ENCODE measurements around the gene EEFSEC.

The EEFSEC gene

DNA sequence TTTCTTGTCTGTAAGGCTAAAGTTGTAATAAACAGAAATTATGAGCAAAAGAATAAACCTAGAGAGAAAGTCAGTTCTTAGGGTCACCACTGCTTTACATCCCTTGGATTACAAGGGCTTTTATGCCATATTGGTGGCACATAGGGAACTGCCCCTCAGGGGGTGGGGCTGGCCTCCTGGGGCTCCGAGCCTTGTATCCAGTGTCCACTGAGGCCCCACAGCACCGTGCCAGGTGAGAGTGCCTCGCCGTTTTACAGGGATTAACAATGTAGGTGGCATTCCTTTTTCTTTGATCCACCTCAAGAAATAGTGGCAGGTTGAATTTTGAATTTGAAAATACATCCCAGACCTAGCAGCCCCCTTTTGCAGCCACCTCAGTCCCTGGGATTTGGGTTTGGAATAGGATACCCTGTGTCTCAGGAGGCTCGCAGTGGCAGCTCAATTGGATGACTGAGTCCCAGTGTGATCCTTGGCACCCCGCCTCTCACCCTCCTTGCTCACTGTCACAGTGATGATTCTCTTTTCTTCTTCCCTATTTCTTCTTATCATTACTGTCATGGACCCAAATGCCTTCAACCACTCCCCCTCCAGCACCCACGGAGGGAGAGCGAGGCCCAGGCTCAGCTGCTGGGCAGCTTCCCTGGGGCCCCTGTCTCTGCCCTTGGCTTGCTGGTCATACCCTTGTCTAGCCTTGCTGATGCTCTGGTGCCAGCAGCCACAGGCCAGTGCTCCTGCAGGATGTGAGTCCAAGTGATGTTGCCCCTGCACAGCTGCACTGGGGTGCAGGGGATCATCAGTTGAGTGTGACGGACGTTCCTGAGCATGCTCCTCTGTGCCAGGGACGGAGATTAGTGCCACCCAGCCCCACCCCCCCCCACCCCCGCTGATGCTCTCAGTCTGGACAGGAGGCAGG, 175.5 kb downstream of the EEFSEC start:
- Histone ChIP-seq H4K91ac (ENCODE audit: low read depth, low read length, poor library complexity) (no peak overlapping the region), H2BK15ac (ENCODE audit: low read length) (no peak overlapping the region), H3K27ac (replicated peaks; ENCODE audit: low read length) (no peak overlapping the region), H3K79me1 (ENCODE audit: low read depth, low read length) (no peaks in the 10 kb centered on the region), H3K14ac (ENCODE audit: low read length) (no peak overlapping the region), H3K23ac (ENCODE audit: low read depth, low read length, poor library complexity) (no peak overlapping the region), H3K27me3 (ENCODE audit: control insufficient read depth in 3 of 3, insufficient read depth in 3 of 3, low read depth in 1 of 3, low read length in 3 of 3) (no peaks in the 10 kb centered on the region), H3K18ac (ENCODE audit: low read length) (no peak overlapping the region), H2BK120ac (ENCODE audit: low read depth, low read length) (no peak overlapping the region), H2BK12ac (ENCODE audit: low read length) (no peak overlapping the region), H3K9ac (ENCODE audit: low read depth, low read length, poor library complexity) (no peak overlapping the region), H2BK5ac (ENCODE audit: low read length) (no peak overlapping the region), H3K36me3 (replicated peaks in 1 of 2; ENCODE audit: control insufficient read depth in 2 of 2, insufficient read depth in 2 of 2, low read length in 2 of 2) (no peaks in the 10 kb centered on the region), H3K9me3 (replicated peaks in 1 of 2; ENCODE audit: control insufficient read depth in 2 of 2, insufficient read depth in 1 of 2, low read depth in 1 of 2, low read length in 2 of 2) (no peaks in the 10 kb centered on the region), H2AFZ (ENCODE audit: low read length) (no peak overlapping the region), H3K4me1 (ENCODE audit: control insufficient read depth in 2 of 2, insufficient read depth in 1 of 2, low read depth in 1 of 2, low read length in 2 of 2) (peaks cover 3 to 4% of the 10 kb centered on the region in 2 donors), H4K8ac (ENCODE audit: low read depth, low read length) (no peak overlapping the region), H3K4me2 (ENCODE audit: insufficient read depth, low read length, poor library complexity, severe bottlenecking) (no peak overlapping the region), H3K4ac (ENCODE audit: low read length) (no peak overlapping the region), H2AK5ac (ENCODE audit: low read depth, low read length) (peak overlapping the region; percentile 3), H3K4me3 (ENCODE audit: low read length in 2 of 2) (no peak overlapping the region)
- DNase-seq (ENCODE audit: low spot score): no peak
- WGBS, 2 donors (ENCODE audit: extremely low coverage in 2 of 2, insufficient read length in 2 of 2, insufficient replicate concordance in 1 of 2): no CpG with 5 or more reads among the region's 12 CpGs

GRCh38 chr3:128329491-128330213, 176.4 kb downstream of the EEFSEC start:
- DNase-seq (ENCODE audit: low spot score): no peak
- Histone ChIP-seq H4K8ac (ENCODE audit: low read depth, low read length) (no peak overlapping the region), H3K4ac (ENCODE audit: low read length) (no peak overlapping the region), H3K4me1 (ENCODE audit: control insufficient read depth in 2 of 2, insufficient read depth in 1 of 2, low read depth in 1 of 2, low read length in 2 of 2) (peaks cover 3 to 4% of the 10 kb centered on the region in 2 donors), H3K9me3 (replicated peaks in 1 of 2; ENCODE audit: control insufficient read depth in 2 of 2, insufficient read depth in 1 of 2, low read depth in 1 of 2, low read length in 2 of 2) (no peaks in the 10 kb centered on the region), H2AFZ (ENCODE audit: low read length) (no peak overlapping the region), H3K36me3 (replicated peaks in 1 of 2; ENCODE audit: control insufficient read depth in 2 of 2, insufficient read depth in 2 of 2, low read length in 2 of 2) (no peaks in the 10 kb centered on the region), H3K79me1 (ENCODE audit: low read depth, low read length) (no peaks in the 10 kb centered on the region), H3K9ac (ENCODE audit: low read depth, low read length, poor library complexity) (no peak overlapping the region), H2BK5ac (ENCODE audit: low read length) (no peak overlapping the region), H3K27me3 (ENCODE audit: control insufficient read depth in 3 of 3, insufficient read depth in 3 of 3, low read depth in 1 of 3, low read length in 3 of 3) (no peaks in the 10 kb centered on the region), H3K23ac (ENCODE audit: low read depth, low read length, poor library complexity) (no peak overlapping the region), H4K91ac (ENCODE audit: low read depth, low read length, poor library complexity) (no peak overlapping the region), H3K4me3 (ENCODE audit: low read length in 2 of 2) (peak overlapping the region in 1 of 2 donors; percentile 44), H3K4me2 (ENCODE audit: insufficient read depth, low read length, poor library complexity, severe bottlenecking) (no peak overlapping the region), H2BK120ac (ENCODE audit: low read depth, low read length) (no peak overlapping the region), H2BK15ac (ENCODE audit: low read length) (no peak overlapping the region), H2BK12ac (ENCODE audit: low read length) (no peak overlapping the region), H3K27ac (replicated peaks; ENCODE audit: low read length) (no peak overlapping the region), H3K18ac (ENCODE audit: low read length) (no peak overlapping the region), H3K14ac (ENCODE audit: low read length) (no peak overlapping the region), H2AK5ac (ENCODE audit: low read depth, low read length) (no peak overlapping the region)
- WGBS, 2 donors (ENCODE audit: extremely low coverage in 2 of 2, insufficient read length in 2 of 2, insufficient replicate concordance in 1 of 2): no CpG with 5 or more reads among the region's 6 CpGs

DNA sequence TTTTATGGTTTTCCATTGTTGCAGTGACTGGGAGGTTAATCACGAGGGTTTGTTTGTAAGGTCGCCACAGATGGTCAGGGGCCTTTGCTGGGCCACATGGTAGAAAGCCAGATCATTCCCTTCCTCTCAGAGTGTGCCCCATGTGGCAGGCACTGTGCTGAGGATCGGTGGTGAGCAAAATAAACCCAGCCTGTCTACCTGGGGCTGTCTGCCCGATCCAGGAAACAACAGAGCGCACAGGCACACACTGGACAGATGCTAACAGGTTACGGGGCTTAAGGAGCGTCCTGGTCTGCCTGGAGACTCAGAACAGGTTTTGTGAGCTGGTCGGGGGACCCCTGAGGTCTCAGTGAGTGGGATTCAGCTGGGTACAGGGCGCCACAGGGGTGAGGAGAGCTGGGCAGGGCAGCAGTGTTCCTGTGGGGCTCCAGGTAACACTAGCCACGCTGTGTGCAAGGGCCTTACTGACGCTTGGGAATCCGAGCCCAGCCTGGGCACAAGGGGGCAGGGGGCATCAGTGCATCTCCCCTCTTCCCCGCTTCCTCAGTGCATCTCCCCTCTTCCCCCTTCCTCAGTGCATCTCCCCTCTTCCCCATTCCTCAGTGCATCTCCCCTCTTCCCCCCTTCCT, 177.0 kb downstream of the EEFSEC start:
- H2AK5ac ChIP-seq (ENCODE audit: low read depth, low read length): peak overlapping the region; percentile 47
- no peak overlapping the region for H3K27ac ChIP-seq (replicated peaks; ENCODE audit: low read length)
- no peak overlapping the region for H2BK12ac ChIP-seq (ENCODE audit: low read length)
- DNase-seq (ENCODE audit: low spot score): no peak
- no peak overlapping the region for H3K4ac ChIP-seq (ENCODE audit: low read length)
- H2BK5ac ChIP-seq (ENCODE audit: low read length): no peak overlapping the region
- H2AFZ ChIP-seq (ENCODE audit: low read length): no peak overlapping the region
- no peaks in the 10 kb centered on the region for H3K27me3 ChIP-seq (ENCODE audit: control insufficient read depth in 3 of 3, insufficient read depth in 3 of 3, low read depth in 1 of 3, low read length in 3 of 3)
- no peak overlapping the region for H3K14ac ChIP-seq (ENCODE audit: low read length)
- H2BK120ac ChIP-seq (ENCODE audit: low read depth, low read length): no peak overlapping the region
- no peak overlapping the region for H4K8ac ChIP-seq (ENCODE audit: low read depth, low read length)
- H4K91ac ChIP-seq (ENCODE audit: low read depth, low read length, poor library complexity): no peak overlapping the region
- H3K4me3 ChIP-seq (ENCODE audit: low read length in 2 of 2): no peak overlapping the region
- H3K9ac ChIP-seq (ENCODE audit: low read depth, low read length, poor library complexity): peak overlapping the region; percentile 30
- peaks cover 3 to 4% of the 10 kb centered on the region in 2 donors for H3K4me1 ChIP-seq (ENCODE audit: control insufficient read depth in 2 of 2, insufficient read depth in 1 of 2, low read depth in 1 of 2, low read length in 2 of 2)
- H3K9me3 ChIP-seq (replicated peaks in 1 of 2; ENCODE audit: control insufficient read depth in 2 of 2, insufficient read depth in 1 of 2, low read depth in 1 of 2, low read length in 2 of 2): no peaks in the 10 kb centered on the region
- H3K23ac ChIP-seq (ENCODE audit: low read depth, low read length, poor library complexity): no peak overlapping the region
- H3K79me1 ChIP-seq (ENCODE audit: low read depth, low read length): no peaks in the 10 kb centered on the region
- H3K36me3 ChIP-seq (replicated peaks in 1 of 2; ENCODE audit: control insufficient read depth in 2 of 2, insufficient read depth in 2 of 2, low read length in 2 of 2): no peaks in the 10 kb centered on the region
- no peak overlapping the region for H2BK15ac ChIP-seq (ENCODE audit: low read length)
- WGBS, 2 donors (ENCODE audit: extremely low coverage in 2 of 2, insufficient read length in 2 of 2, insufficient replicate concordance in 1 of 2): no CpG with 5 or more reads among the region's 13 CpGs
- no peak overlapping the region for H3K4me2 ChIP-seq (ENCODE audit: insufficient read depth, low read length, poor library complexity, severe bottlenecking)
- peak overlapping the region; percentile 74 for H3K18ac ChIP-seq (ENCODE audit: low read length)
